G401 (cell line): ENCODE data around the gene SAMD3. TPM values are rescaled to one million over a fixed set of nuclear protein-coding genes. Genes with fewer than 3 reads are reported as not detected.
"Not testable (repeated sequence)": the region's sequence is repeated elsewhere in the genome, so short reads cannot be mapped to it uniquely, and the experiment has no call there.

Experiments
- DNase-seq: peaks from one replicate; pipeline ENCODE4 v3.0.0-alpha.2; 2015; ENCODE audit warnings: low spot score
- in situ Hi-C: cut with HindIII; loops from 2 replicates; pipeline ENCODE4 v1.10.0; 2016; ENCODE audit warnings: low sequenced_read_pairs, mixed read lengths
- total RNA-seq: library from RNA; depleted of rRNA; stranded (reverse); fragments of >200 nt; shearing (Covaris generic); gene quantifications from 2 replicates; pipeline ENCODE4 v1.2.3, GENCODE V29; 2014; rRNA removed

Gene SAMD3
- not detected in 2 replicates for total RNA-seq

GRCh38 chr6:130222775-130223174 lies at the start of gene SAMD3:
TSS of gene SAMD3 (minus strand) at chr6:130222951. CDS start at chr6:130215273, 7,678 bp downstream.
- in situ Hi-C loops: no loop called here
- no peak for DNase-seq

GRCh38 chr6:130269969-130270635 lies 47.4 kb upstream of the SAMD3 start:
- DNase-seq: no peak
- in situ Hi-C loops: no loop called here

GRCh38 chr6:130265553-130265952 lies 42.8 kb upstream of the SAMD3 start:
- DNase-seq, in situ Hi-C loops: not testable (repeated sequence)

- in situ Hi-C loops: no loop called here
- DNase-seq: no peak
Observed at GRCh38 chr6:130262008-130262407, 39.3 kb upstream of the SAMD3 start.

GRCh38 chr6:130261558-130261957 lies 38.8 kb upstream of the SAMD3 start:
- in situ Hi-C loops, DNase-seq: not testable (repeated sequence)

- DNase-seq, in situ Hi-C loops: not testable (repeated sequence)
Observed at GRCh38 chr6:130260614-130261241, 38.0 kb upstream of the SAMD3 start.

GRCh38 chr6:130260050-130260462 lies 37.3 kb upstream of the SAMD3 start:
- in situ Hi-C loops, DNase-seq: not testable (repeated sequence)

- in situ Hi-C loops: no loop called here
- DNase-seq: no peak
Observed at GRCh38 chr6:130259557-130259956, 36.8 kb upstream of the SAMD3 start.

GRCh38 chr6:130259140-130259539 lies 36.4 kb upstream of the SAMD3 start:
- DNase-seq: no peak
- in situ Hi-C loops: no loop called here

- in situ Hi-C loops: no loop called here
Observed at GRCh38 chr6:130252527-130253237, 29.9 kb upstream of the SAMD3 start.

GRCh38 chr6:130245267-130245666 lies 22.5 kb upstream of the SAMD3 start:
- DNase-seq: no peak
- in situ Hi-C loops: no loop called here

More at GRCh38 chr6:130252527-130253237, 29.9 kb upstream of the SAMD3 start:
- DNase-seq: no peak

GRCh38 chr6:130244728-130245127 lies 22.0 kb upstream of the SAMD3 start:
- no peak for DNase-seq
- in situ Hi-C loops: no loop called here

GRCh38 chr6:130240232-130240631 lies 17.5 kb upstream of the SAMD3 start:
- no peak for DNase-seq
- in situ Hi-C loops: no loop called here

GRCh38 chr6:130239755-130240154 lies 17.0 kb upstream of the SAMD3 start:
- DNase-seq: no peak
- in situ Hi-C loops: no loop called here

GRCh38 chr6:130233330-130233729 lies 10.6 kb upstream of the SAMD3 start:
- no peak for DNase-seq
- in situ Hi-C loops: no loop called here

- DNase-seq, in situ Hi-C loops: not testable (repeated sequence)
Observed at GRCh38 chr6:130230531-130230930, 7.8 kb upstream of the SAMD3 start.

GRCh38 chr6:130229645-130230044 lies 6.9 kb upstream of the SAMD3 start:
- DNase-seq: no peak
- in situ Hi-C loops: no loop called here

GRCh38 chr6:130223508-130223907 lies 757 bp upstream of the SAMD3 start:
- in situ Hi-C loops: no loop called here
- no peak for DNase-seq

- in situ Hi-C loops: no loop called here
- no peak for DNase-seq
Observed at GRCh38 chr6:130218134-130218533, 4.6 kb downstream of the SAMD3 start.

- in situ Hi-C loops: no loop called here
- DNase-seq: no peak
Observed at GRCh38 chr6:130216620-130217019, 6.1 kb downstream of the SAMD3 start.
